PC-9 (cell line): ENCODE measurements around the gene RASAL3. TPM values are rescaled to one million over a fixed set of nuclear protein-coding genes. Genes with fewer than 3 reads are reported as not detected.

Experiments used
- BruUV-seq: library from RNA; stranded (reverse); fragments of 400-500 nt; replicated peaks from 2 replicates; lab custom pipeline; 2021; lab: Mats Ljungman, UMichigan
- CTCF ChIA-PET: fragments of 300-600 bp; sonication (Branson Sonifier 250); formaldehyde crosslinking; loops from one replicate; lab custom pipeline; 2022; ENCODE audit warnings: antibody characterized with exemption; lab: Charles Lee
- POLR2A ChIA-PET: fragments of 300-600 bp; sonication (Branson Sonifier 250); formaldehyde crosslinking; loops from one replicate; lab custom pipeline; 2022; ENCODE audit warnings: antibody characterized with exemption; ENCODE audit not compliant: unreplicated experiment; lab: Charles Lee
- DNase-seq, 2 experiments: peaks; one replicate each; pipeline versions ENCODE4 v3.0.0 to v3.0.0-alpha.2; 2015 to 2022; ENCODE audit warnings: mixed read lengths in 1 of 2
- H2AFZ ChIP-seq: fragments of 200-600 bp; sonication (generic); 2 replicates; pipeline ENCODE4 v1.8.1; 2017; ENCODE audit warnings: antibody characterized with exemption
- H3F3A ChIP-seq: fragments of 200-600 bp; sonication (generic); 2 replicates; pipeline ENCODE4 v1.8.1; 2017; ENCODE audit warnings: antibody characterized with exemption, mild to moderate bottlenecking, low read depth; ENCODE audit not compliant: insufficient read depth
- H3K27ac ChIP-seq: fragments of 200-600 bp; sonication (generic); 2 replicates; pipeline ENCODE4 v1.6.1; 2016; ENCODE audit warnings: mixed run types
- H3K27me3 ChIP-seq: fragments of 200-600 bp; sonication (generic); 2 replicates; pipeline ENCODE4 v1.6.1; 2016; ENCODE audit warnings: low read depth, mixed run types; ENCODE audit not compliant: insufficient read depth
- H3K36me3 ChIP-seq: fragments of 200-600 bp; sonication (generic); 2 replicates; pipeline ENCODE4 v1.6.1; 2016; ENCODE audit warnings: low read depth, mixed run types
- H3K4me1 ChIP-seq: fragments of 200-600 bp; sonication (generic); replicated peaks from 2 replicates; pipeline ENCODE4 v1.6.1; 2016; ENCODE audit warnings: mixed run types; ENCODE audit not compliant: insufficient read depth
- H3K4me2 ChIP-seq: fragments of 200-600 bp; sonication (generic); 2 replicates; pipeline ENCODE4 v1.6.1; 2017; ENCODE audit warnings: mixed run types
- H3K4me3 ChIP-seq: fragments of 200-600 bp; sonication (generic); 2 replicates; pipeline ENCODE4 v1.6.1; 2016; ENCODE audit warnings: mixed run types
- H3K79me2 ChIP-seq: fragments of 200-600 bp; sonication (generic); 2 replicates; pipeline ENCODE4 v1.6.1; 2017; ENCODE audit warnings: low read depth, mixed run types
- H3K9me2 ChIP-seq: fragments of 200-600 bp; sonication (generic); 2 replicates; pipeline ENCODE4 v1.8.1; 2017; ENCODE audit warnings: mild to moderate bottlenecking; ENCODE audit not compliant: insufficient read depth
- H3K9me3 ChIP-seq: fragments of 200-600 bp; sonication (generic); 2 replicates; pipeline ENCODE4 v1.8.1; 2016; ENCODE audit warnings: low read depth; ENCODE audit not compliant: insufficient read depth
- H4K20me1 ChIP-seq: fragments of 200-600 bp; sonication (generic); 2 replicates; pipeline ENCODE4 v1.8.1; 2017; ENCODE audit not compliant: insufficient read depth
- EZH2 ChIP-seq: fragments of 200-600 bp; sonication (generic); IDR thresholded peaks from 2 replicates; pipeline ENCODE4 v1.8.0; 2017; ENCODE audit warnings: antibody characterized with exemption, low read depth
- intact Hi-C: fragments of 100-400 bp; cut with micrococcal nuclease; formaldehyde crosslinking; loops from one replicate; pipeline ENCODE4 v1.10.0; 2022; ENCODE audit not compliant: unreplicated experiment
- total RNA-seq: library from RNA; stranded (reverse); gene quantifications from 2 replicates; pipeline ENCODE4 v1.2.3, GENCODE V29; 2021
- TF ChIP-seq, protein P1 (sequence below): fragments of 200-600 bp; sonication (generic); conservative IDR thresholded peaks from 2 replicates; pipeline ENCODE4 v1.6.1; 2017; ENCODE audit warnings: mixed run types, antibody characterized with exemption, mild to moderate bottlenecking, moderate library complexity

The RASAL3 gene
- total RNA-seq, 1 experiment from 2014 or later, result not detected

DNA sequence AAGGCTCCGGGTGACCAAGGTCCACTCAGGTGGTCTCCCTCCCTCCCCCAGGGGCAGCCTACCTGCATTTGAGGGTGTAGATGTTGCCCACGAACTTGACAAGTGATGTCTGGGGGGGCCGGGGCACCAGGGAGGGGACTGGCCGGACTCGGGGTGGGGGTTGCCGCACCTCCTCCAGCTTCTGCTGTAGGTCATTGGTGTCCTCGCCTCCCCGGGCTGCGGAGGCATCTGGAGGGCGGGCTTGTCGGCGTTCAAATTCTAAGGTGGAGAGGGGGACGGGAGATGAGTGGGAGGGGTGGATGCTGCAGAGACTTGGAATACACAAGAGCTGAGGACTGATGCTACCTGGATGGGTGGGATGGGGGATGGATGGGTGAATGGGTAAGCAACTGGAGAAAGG, 40.2 kb downstream of the RASAL3 start:
- intact Hi-C loops, result no loop called here
- no peaks in the 10 kb centered on the region for H3K9me3 ChIP-seq
- ChIA-PET CTCF (no interaction called here), POLR2A (interaction anchor here (0.6 kb wide), 1 partner anchor 28 kb away, joined by 3 read pairs; no protein-coding TSS in a partner anchor)
- no peak for DNase-seq
- no TSS peak for BruUV-seq
- H3K4me2 ChIP-seq, result no peak overlapping the region
- H3K27ac ChIP-seq, result no peak overlapping the region
- no peak for TF ChIP-seq EZH2
- TF ChIP-seq, protein P1, sequence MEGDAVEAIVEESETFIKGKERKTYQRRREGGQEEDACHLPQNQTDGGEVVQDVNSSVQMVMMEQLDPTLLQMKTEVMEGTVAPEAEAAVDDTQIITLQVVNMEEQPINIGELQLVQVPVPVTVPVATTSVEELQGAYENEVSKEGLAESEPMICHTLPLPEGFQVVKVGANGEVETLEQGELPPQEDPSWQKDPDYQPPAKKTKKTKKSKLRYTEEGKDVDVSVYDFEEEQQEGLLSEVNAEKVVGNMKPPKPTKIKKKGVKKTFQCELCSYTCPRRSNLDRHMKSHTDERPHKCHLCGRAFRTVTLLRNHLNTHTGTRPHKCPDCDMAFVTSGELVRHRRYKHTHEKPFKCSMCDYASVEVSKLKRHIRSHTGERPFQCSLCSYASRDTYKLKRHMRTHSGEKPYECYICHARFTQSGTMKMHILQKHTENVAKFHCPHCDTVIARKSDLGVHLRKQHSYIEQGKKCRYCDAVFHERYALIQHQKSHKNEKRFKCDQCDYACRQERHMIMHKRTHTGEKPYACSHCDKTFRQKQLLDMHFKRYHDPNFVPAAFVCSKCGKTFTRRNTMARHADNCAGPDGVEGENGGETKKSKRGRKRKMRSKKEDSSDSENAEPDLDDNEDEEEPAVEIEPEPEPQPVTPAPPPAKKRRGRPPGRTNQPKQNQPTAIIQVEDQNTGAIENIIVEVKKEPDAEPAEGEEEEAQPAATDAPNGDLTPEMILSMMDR, result no peak
- peaks cover 6% of the 10 kb centered on the region; the same call in 1 of the 2 replicates for H3K4me1 ChIP-seq
- H3K4me3 ChIP-seq, result no peak overlapping the region
- H3K79me2 ChIP-seq, result peaks cover 9% of the 10 kb centered on the region
- no peaks in the 10 kb centered on the region for H3K27me3 ChIP-seq
- peaks cover 27% of the 10 kb centered on the region; the same call in 1 of the 2 replicates for H3F3A ChIP-seq
- peaks cover 17% of the 10 kb centered on the region; the same call in 1 of the 2 replicates for H3K36me3 ChIP-seq
- no peaks in the 10 kb centered on the region for H3K9me2 ChIP-seq
- H4K20me1 ChIP-seq, result peaks cover 10% of the 10 kb centered on the region
- H2AFZ ChIP-seq, result no peak overlapping the region

DNA sequence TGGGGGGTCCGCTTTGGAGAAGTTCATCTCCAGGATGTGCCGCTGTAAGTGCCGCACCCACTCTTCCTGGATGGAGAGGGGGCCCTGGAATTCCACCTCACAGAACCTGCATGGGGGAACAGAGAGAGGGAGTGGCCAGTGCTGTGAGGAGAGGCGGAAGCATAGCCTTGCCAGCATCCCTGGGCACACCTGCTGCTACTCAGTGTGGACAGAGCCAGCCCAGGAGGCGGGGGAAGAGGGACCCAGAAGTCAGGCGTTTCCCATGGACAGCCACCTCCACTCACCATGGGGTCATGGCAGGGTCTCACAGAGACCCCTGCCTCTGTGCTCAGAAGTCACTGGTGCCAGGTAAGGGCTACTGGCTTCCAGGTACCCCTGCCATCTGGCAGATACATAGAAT, 41.2 kb downstream of the RASAL3 start:
- H2AFZ ChIP-seq, result no peak overlapping the region
- CTCF ChIA-PET, result no interaction called here
- TF ChIP-seq EZH2, result no peak
- TF ChIP-seq, protein P1, result no peak
- no peak overlapping the region for H3K4me2 ChIP-seq
- POLR2A ChIA-PET, result no interaction called here
- H3K9me3 ChIP-seq, result no peaks in the 10 kb centered on the region
- intact Hi-C loops, result no loop called here
- H3K27me3 ChIP-seq, result no peaks in the 10 kb centered on the region
- no peaks in the 10 kb centered on the region for H3K9me2 ChIP-seq
- DNase-seq, result no peak
- BruUV-seq, result no TSS peak
- peaks cover 6% of the 10 kb centered on the region for H3K79me2 ChIP-seq
- peaks cover 27% of the 10 kb centered on the region; the same call in 1 of the 2 replicates for H3F3A ChIP-seq
- H3K4me3 ChIP-seq, result no peak overlapping the region
- no peak overlapping the region for H3K27ac ChIP-seq
- peaks cover 17% of the 10 kb centered on the region; the same call in 1 of the 2 replicates for H3K36me3 ChIP-seq
- peaks cover 6% of the 10 kb centered on the region; the same call in 1 of the 2 replicates for H3K4me1 ChIP-seq
- no peaks in the 10 kb centered on the region; the same call in 1 of the 2 replicates for H4K20me1 ChIP-seq

DNA sequence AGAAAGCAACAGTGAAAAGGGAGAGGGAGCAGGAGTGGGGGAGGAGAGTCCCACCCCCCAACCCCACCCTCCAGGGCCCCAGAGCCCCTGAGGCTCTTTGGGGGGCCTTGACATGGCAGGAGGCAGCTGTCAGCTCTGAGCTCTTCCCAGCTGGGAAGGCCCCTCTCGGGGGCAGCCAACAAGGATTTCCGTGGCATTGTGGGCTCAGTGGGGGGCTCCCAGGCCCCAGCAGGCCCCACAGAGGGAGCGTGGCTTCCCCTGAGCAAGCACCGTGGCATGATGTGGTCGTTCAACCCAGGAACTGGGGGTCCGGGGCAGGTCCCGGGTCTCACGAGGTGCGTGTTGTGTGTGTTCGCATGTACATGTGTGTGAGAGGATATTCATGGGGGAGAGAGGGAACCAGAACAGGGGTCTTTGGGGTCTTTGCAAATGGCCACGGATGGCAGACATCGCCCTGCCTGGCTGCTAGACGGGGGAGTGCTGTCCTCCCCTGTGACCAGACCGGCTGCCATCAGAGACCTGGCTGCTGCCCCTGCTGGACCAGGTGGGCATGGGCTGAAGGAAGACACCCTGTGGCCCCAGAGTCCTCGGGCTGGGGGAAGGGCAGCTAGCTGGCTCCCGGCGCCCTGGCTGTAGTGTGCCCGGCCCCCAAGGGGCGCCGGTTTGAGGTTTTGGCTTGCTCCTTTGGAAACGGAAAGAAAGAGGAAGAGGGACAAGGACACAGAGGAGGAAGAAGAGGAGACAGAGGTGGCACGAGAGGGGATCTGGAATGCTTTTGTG, 41.9 kb downstream of the RASAL3 start:
- BruUV-seq, result no TSS peak
- Histone ChIP-seq H3K36me3 (peaks cover 17% of the 10 kb centered on the region; the same call in 1 of the 2 replicates), H3K9me2 (no peaks in the 10 kb centered on the region), H3K27ac (no peak overlapping the region), H3K79me2 (peaks cover 12% of the 10 kb centered on the region), H2AFZ (no peak overlapping the region), H3K9me3 (no peaks in the 10 kb centered on the region), H3K4me2 (no peak overlapping the region), H4K20me1 (peaks cover 5% of the 10 kb centered on the region), H3K4me1 (peaks cover 8% of the 10 kb centered on the region), H3K27me3 (no peaks in the 10 kb centered on the region), H3F3A (peaks cover 27% of the 10 kb centered on the region; the same call in 1 of the 2 replicates), H3K4me3 (no peak overlapping the region)
- intact Hi-C loops, result no loop called here
- DNase-seq, result no peak
- POLR2A ChIA-PET, result interaction anchor here (0.6 kb wide), 2 partner anchors 26 to 44 kb away, joined by 3 to 26 read pairs; no protein-coding TSS in a partner anchor
- CTCF ChIA-PET, result interaction anchor here (0.6 kb wide), 1 partner anchor 52 kb away, joined by 3 read pairs; no protein-coding TSS in a partner anchor
- TF ChIP-seq, protein P1, result no peak
- TF ChIP-seq EZH2, result no peak
